GOT3 (cell line): Measurements from ENCODE around the gene ANKRD11.
"Not testable (repeated sequence)": the region's sequence is repeated elsewhere in the genome, so short reads cannot be mapped to it uniquely, and the experiment has no call there.

Experiments
- DNase-seq: peaks from one replicate; lab custom pipeline; 2025; ENCODE audit warnings: mixed read lengths; lab: John Stamatoyannopoulos, UW

Gene ANKRD11

GRCh38 chr16:89478576-89479221, 11.7 kb downstream of the ANKRD11 start:
- DNase-seq, result no peak

- DNase-seq, result no peak
These were observed 13.5 kb downstream of the ANKRD11 start for GRCh38 chr16:89476811-89477261.

GRCh38 chr16:89476379-89476778, 14.0 kb downstream of the ANKRD11 start:
- DNase-seq, result no peak

- DNase-seq, result no peak
These were observed 15.2 kb downstream of the ANKRD11 start for GRCh38 chr16:89475144-89475543.

GRCh38 chr16:89473791-89474414, 16.5 kb downstream of the ANKRD11 start:
- no peak for DNase-seq

GRCh38 chr16:89473136-89473712, 17.1 kb downstream of the ANKRD11 start:
- no peak for DNase-seq

GRCh38 chr16:89472711-89473075, 17.7 kb downstream of the ANKRD11 start:
- no peak for DNase-seq

- no peak for DNase-seq
These were observed 23.0 kb downstream of the ANKRD11 start for GRCh38 chr16:89467382-89467781.

GRCh38 chr16:89466920-89467319, 23.4 kb downstream of the ANKRD11 start:
- no peak for DNase-seq

- DNase-seq, result not testable (repeated sequence)
These were observed 27.0 kb downstream of the ANKRD11 start for GRCh38 chr16:89463312-89463711.

GRCh38 chr16:89462639-89463038, 27.7 kb downstream of the ANKRD11 start:
- DNase-seq, result not testable (repeated sequence)

- not testable (repeated sequence) for DNase-seq
These were observed 28.5 kb downstream of the ANKRD11 start for GRCh38 chr16:89461890-89462289.

GRCh38 chr16:89460556-89460955, 29.8 kb downstream of the ANKRD11 start:
- DNase-seq, result no peak

GRCh38 chr16:89458967-89459366, 31.4 kb downstream of the ANKRD11 start:
- DNase-seq, result no peak

GRCh38 chr16:89458551-89458950, 31.8 kb downstream of the ANKRD11 start:
- no peak for DNase-seq

GRCh38 chr16:89456419-89456959, 33.9 kb downstream of the ANKRD11 start:
- DNase-seq, result no peak

- DNase-seq, result no peak
These were observed 34.7 kb downstream of the ANKRD11 start for GRCh38 chr16:89455692-89456091.

GRCh38 chr16:89455178-89455577, 35.2 kb downstream of the ANKRD11 start:
- no peak for DNase-seq

- DNase-seq, result not testable (repeated sequence)
These were observed 35.8 kb downstream of the ANKRD11 start for GRCh38 chr16:89454378-89455125.

- no peak for DNase-seq
These were observed 36.6 kb downstream of the ANKRD11 start for GRCh38 chr16:89453501-89454321.

- DNase-seq, result no peak
These were observed 37.4 kb downstream of the ANKRD11 start for GRCh38 chr16:89452925-89453324.

- DNase-seq, result no peak
These were observed 38.1 kb downstream of the ANKRD11 start for GRCh38 chr16:89452241-89452640.
